DMS53 (cell line): ENCODE measurements around the gene CYP2S1.
"Not testable (repeated sequence)": the region's sequence is repeated elsewhere in the genome, so short reads cannot be mapped to it uniquely, and the experiment has no call there.

Experiments
- DNase-seq: peaks from one replicate; lab custom pipeline; 2025; lab: John Stamatoyannopoulos, UW

CYP2S1 gene

GRCh38 chr19:41226053-41226873, 33.2 kb downstream of the CYP2S1 start:
- peak; percentile 32 for DNase-seq

DNA sequence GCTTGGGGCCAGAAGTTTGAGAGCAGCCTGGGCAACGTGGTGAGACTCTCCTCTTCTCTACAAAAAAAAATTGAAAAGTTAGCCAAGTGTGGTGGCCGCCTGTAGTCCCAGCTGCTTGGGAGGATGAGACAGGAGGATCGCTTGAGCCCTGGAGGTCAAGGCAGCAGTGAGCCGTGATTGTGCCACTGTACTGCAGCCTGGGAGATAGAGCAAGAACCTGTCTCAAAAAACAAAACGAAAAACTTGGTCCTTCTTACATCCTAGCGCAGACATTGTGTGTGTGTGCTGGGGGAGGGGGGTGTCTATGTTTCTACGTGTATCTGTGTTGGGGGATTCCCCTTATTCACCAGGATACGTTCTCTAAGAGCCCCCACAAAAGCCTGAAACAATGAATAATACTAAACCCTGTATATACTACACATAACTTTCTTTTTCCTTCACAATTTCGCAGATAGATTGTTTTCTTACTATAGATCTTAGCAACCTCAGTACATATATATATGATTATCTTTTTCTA, 33.9 kb downstream of the CYP2S1 start:
- no peak for DNase-seq

- no peak for DNase-seq
Measured at GRCh38 chr19:41228486-41228885, 35.5 kb downstream of the CYP2S1 start.

GRCh38 chr19:41229338-41229737, 36.3 kb downstream of the CYP2S1 start:
- not testable (repeated sequence) for DNase-seq

- no peak for DNase-seq
Measured at GRCh38 chr19:41230067-41230857, 37.2 kb downstream of the CYP2S1 start.

GRCh38 chr19:41232686-41233085, 39.7 kb downstream of the CYP2S1 start:
- no peak for DNase-seq

DNA sequence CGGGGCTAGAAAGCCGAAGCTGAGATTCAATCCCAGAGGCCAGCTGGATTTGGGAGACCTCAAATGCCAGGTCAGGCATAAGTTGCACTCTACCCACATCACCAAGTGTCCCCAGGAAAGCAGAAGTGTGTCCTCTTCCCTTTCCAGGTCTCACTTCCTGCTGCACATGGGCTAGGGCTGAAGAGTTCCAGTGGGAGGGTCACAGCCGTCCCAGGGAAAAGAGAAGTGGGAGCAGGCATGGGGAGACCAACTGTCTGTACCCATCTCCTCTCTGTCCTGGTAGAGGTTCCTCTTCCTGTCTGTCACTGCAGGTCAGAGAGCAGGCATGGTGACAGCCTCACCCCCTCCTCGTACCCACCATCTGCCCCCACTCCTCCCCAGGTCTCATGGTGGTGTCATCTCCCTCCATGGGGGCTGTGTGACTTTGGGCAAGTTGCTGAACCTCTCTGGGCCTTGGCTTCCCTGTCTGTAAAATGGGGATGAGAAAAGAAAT, 40.8 kb downstream of the CYP2S1 start:
- no peak for DNase-seq

DNA sequence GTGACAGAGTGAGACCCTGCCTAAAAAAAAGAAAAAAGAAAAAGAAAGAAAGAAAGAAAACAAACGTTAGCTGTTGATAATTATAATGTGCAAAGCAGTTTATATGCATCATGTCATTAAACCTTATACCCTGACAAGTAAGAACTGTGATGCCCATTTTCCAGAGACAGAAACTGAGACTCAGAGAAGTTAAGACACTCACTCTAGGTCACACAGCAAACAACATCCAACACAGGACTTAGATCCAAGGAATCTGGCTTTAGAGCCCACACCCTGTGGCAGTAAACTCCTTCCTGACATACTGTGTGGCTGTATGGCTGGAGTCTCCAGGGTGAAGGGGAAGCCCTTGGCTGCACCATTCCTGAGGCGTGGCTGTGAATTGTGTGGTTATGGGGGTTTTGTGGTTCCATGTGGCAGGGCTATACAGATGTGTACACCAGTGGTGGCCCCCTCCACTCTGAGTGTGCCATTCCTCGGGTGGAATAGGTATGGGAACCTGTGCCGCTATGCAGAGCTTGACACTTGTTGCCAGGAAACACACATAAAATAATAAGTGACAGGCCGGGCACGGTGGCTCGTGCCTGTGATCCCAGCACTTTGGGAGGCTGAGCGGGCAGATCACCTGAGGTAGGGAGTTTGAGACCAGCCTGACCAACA, 41.6 kb downstream of the CYP2S1 start:
- no peak for DNase-seq

- DNase-seq, result no peak
Measured at GRCh38 chr19:41235480-41235879, 42.5 kb downstream of the CYP2S1 start.

- DNase-seq, result no peak
Measured at GRCh38 chr19:41238244-41238643, 45.2 kb downstream of the CYP2S1 start.

- DNase-seq, result no peak
Measured at GRCh38 chr19:41239363-41239762, 46.3 kb downstream of the CYP2S1 start.

GRCh38 chr19:41239961-41240574, 47.0 kb downstream of the CYP2S1 start:
- no peak for DNase-seq

DNA sequence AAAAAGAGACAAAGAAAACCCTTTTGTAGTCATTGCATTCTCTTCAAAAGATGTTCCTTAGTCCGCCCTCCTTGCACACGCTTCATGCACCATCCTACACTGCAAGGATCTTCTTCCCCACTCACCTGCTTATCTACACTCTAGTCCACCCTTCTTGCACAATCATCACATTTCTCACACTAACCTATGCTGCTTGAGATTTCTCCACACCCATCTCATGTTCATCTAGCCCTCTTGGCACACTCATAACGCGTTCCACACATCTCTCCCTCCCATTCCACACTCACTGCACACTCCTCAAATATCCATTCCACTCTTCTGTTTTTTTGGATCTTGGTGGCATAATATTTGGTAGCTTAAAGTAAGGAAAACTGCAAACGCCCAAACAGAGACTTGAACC, 48.8 kb downstream of the CYP2S1 start:
- DNase-seq, result no peak

DNA sequence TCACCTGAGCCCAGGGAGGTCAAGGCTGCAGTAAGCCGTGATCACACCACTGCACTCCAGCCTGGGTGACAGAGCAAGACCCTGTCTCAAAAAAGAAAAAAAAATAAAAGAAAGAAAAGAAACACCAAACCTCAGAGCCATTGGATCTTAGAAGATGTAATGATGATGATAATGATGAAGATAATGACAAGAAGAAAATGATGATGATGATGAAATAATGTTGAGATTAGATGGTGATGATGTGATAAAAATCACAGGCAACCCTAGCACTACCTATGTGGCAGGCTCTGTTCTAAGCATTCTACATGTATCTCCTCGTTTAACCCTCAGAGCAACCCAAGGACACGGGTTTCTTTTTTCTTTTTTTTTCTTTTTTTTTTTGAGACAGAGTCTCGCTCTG, 51.1 kb downstream of the CYP2S1 start:
- no peak for DNase-seq

GRCh38 chr19:41245843-41246242, 52.8 kb downstream of the CYP2S1 start:
- DNase-seq, result no peak

GRCh38 chr19:41248895-41249294, 55.9 kb downstream of the CYP2S1 start:
- no peak for DNase-seq

GRCh38 chr19:41249707-41250423, 56.8 kb downstream of the CYP2S1 start:
- peak; percentile 66 for DNase-seq

- no peak for DNase-seq
Measured at GRCh38 chr19:41253660-41254059, 60.6 kb downstream of the CYP2S1 start.

DNA sequence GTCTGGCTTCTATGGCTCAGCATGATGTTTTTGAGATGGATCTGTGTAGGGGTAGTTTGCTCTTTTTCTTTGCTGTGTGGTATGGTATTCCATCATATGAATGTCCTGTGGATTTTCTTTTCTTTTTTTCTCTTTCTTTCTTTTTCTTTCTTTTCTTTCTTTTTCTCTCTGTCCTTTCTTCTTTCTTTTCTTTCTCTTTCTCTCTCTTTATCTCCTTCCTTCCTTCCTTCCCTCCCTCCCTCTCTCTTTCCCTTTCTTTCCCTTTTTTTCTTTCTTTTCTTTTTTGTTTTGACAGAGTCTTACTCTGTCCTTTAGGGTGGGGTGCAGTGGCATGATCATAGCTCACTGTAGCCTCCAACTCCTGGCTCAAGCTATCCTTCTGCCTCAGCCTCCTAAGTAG, 62.2 kb downstream of the CYP2S1 start:
- DNase-seq, result no peak
